Measurements from ENCODE around the gene SMG9.
"Not testable (repeated sequence)": the region's sequence is repeated elsewhere in the genome, so short reads cannot be mapped to it uniquely, and the experiment has no call there.

SMG9 gene

GRCh38 chr19:43774103-43774939 lies 19.6 kb upstream of the SMG9 start:
- ATAC-seq (ENCODE audit: low read depth), result no peak

GRCh38 chr19:43773725-43774102 lies 19.0 kb upstream of the SMG9 start:
- no peak overlapping the region for H3K27ac Mint-ChIP-seq

More at GRCh38 chr19:43774103-43774939, 19.6 kb upstream of the SMG9 start:
- H3K9me3 Mint-ChIP-seq, result no peaks in the 10 kb centered on the region
- peaks cover 36% of the 10 kb centered on the region for H3K4me1 Mint-ChIP-seq
- no peak for DNase-seq (ENCODE audit: low spot score in 2 of 2)
- peaks cover 27% of the 10 kb centered on the region for H3K36me3 Mint-ChIP-seq
- no peaks in the 10 kb centered on the region for H3K27me3 Mint-ChIP-seq
- H3K27ac Mint-ChIP-seq, result no peak overlapping the region
- H3K4me3 Mint-ChIP-seq, result no peak overlapping the region

GRCh38 chr19:43769256-43769655 lies 14.5 kb upstream of the SMG9 start:
- Mint-ChIP-seq H3K4me3 (no peak overlapping the region), H3K4me1 (peaks cover 39% of the 10 kb centered on the region), H3K27me3 (no peaks in the 10 kb centered on the region), H3K36me3 (peaks cover 35% of the 10 kb centered on the region), H3K9me3 (no peaks in the 10 kb centered on the region), H3K27ac (peak overlapping the region; percentile 55)
- no peak for DNase-seq (ENCODE audit: low spot score in 2 of 2)
- no peak for ATAC-seq (ENCODE audit: low read depth)

More at GRCh38 chr19:43773725-43774102, 19.0 kb upstream of the SMG9 start:
- no peaks in the 10 kb centered on the region for H3K9me3 Mint-ChIP-seq
- peaks cover 33% of the 10 kb centered on the region for H3K4me1 Mint-ChIP-seq
- no peak overlapping the region for H3K4me3 Mint-ChIP-seq
- ATAC-seq (ENCODE audit: low read depth) (no peak), DNase-seq (ENCODE audit: low spot score in 2 of 2) (no peak)
- H3K27me3 Mint-ChIP-seq, result no peaks in the 10 kb centered on the region
- H3K36me3 Mint-ChIP-seq, result peaks cover 33% of the 10 kb centered on the region

- Mint-ChIP-seq H3K36me3 (peaks cover 32% of the 10 kb centered on the region), H3K27me3 (no peaks in the 10 kb centered on the region), H3K4me3 (no peak overlapping the region), H3K27ac (peak overlapping the region; percentile 55), H3K9me3 (no peaks in the 10 kb centered on the region), H3K4me1 (peaks cover 43% of the 10 kb centered on the region)
- DNase-seq (ENCODE audit: low spot score in 2 of 2) (no peak), ATAC-seq (ENCODE audit: low read depth) (no peak)
Observed at GRCh38 chr19:43768273-43769050, 13.7 kb upstream of the SMG9 start.

GRCh38 chr19:43767818-43768217 lies 13.1 kb upstream of the SMG9 start:
- H3K4me1 Mint-ChIP-seq, result peaks cover 46% of the 10 kb centered on the region
- H3K4me3 Mint-ChIP-seq, result no peak overlapping the region
- DNase-seq (ENCODE audit: low spot score in 2 of 2) (no peak), ATAC-seq (ENCODE audit: low read depth) (no peak)
- H3K9me3 Mint-ChIP-seq, result no peaks in the 10 kb centered on the region
- H3K36me3 Mint-ChIP-seq, result peaks cover 29% of the 10 kb centered on the region
- H3K27ac Mint-ChIP-seq, result peak overlapping the region; percentile 88
- H3K27me3 Mint-ChIP-seq, result no peaks in the 10 kb centered on the region

GRCh38 chr19:43767316-43767715 lies 12.6 kb upstream of the SMG9 start:
- no peak for DNase-seq (ENCODE audit: low spot score in 2 of 2)
- Mint-ChIP-seq H3K27ac (peak overlapping the region; percentile 88), H3K36me3 (peaks cover 30% of the 10 kb centered on the region), H3K9me3 (no peaks in the 10 kb centered on the region), H3K4me3 (no peak overlapping the region), H3K4me1 (peaks cover 49% of the 10 kb centered on the region), H3K27me3 (no peaks in the 10 kb centered on the region)
- ATAC-seq (ENCODE audit: low read depth), result no peak

GRCh38 chr19:43766755-43767043 lies 11.9 kb upstream of the SMG9 start:
- H3K9me3 Mint-ChIP-seq, result no peaks in the 10 kb centered on the region

GRCh38 chr19:43765109-43765876 lies 10.5 kb upstream of the SMG9 start:
- H3K36me3 Mint-ChIP-seq, result peaks cover 28% of the 10 kb centered on the region
- no peaks in the 10 kb centered on the region for H3K9me3 Mint-ChIP-seq
- H3K4me1 Mint-ChIP-seq, result peaks cover 48% of the 10 kb centered on the region
- no peaks in the 10 kb centered on the region for H3K27me3 Mint-ChIP-seq
- peak overlapping the region; percentile 79 for H3K4me3 Mint-ChIP-seq
- peak; percentile 93 for ATAC-seq (ENCODE audit: low read depth)
- peak overlapping the region; percentile 88 for H3K27ac Mint-ChIP-seq
- DNase-seq (ENCODE audit: low spot score in 2 of 2), result peak in 1 of 2 donors; percentile 59

More at GRCh38 chr19:43766755-43767043, 11.9 kb upstream of the SMG9 start:
- no peak for ATAC-seq (ENCODE audit: low read depth)
- Mint-ChIP-seq H3K27me3 (no peaks in the 10 kb centered on the region), H3K36me3 (peaks cover 30% of the 10 kb centered on the region), H3K4me3 (peak overlapping the region; percentile 79), H3K4me1 (peaks cover 49% of the 10 kb centered on the region), H3K27ac (peak overlapping the region; percentile 88)
- no peak for DNase-seq (ENCODE audit: low spot score in 2 of 2)

GRCh38 chr19:43764684-43765083 lies 9.9 kb upstream of the SMG9 start:
- not testable (repeated sequence) for DNase-seq (ENCODE audit: low spot score in 2 of 2); H3K9me3 Mint-ChIP-seq; ATAC-seq (ENCODE audit: low read depth); H3K27me3 Mint-ChIP-seq
- Mint-ChIP-seq H3K4me1 (peaks cover 45% of the 10 kb centered on the region), H3K27ac (peak overlapping the region; percentile 88), H3K4me3 (peak overlapping the region; percentile 12), H3K36me3 (peaks cover 22% of the 10 kb centered on the region)

- ATAC-seq (ENCODE audit: low read depth), result no peak
- Mint-ChIP-seq H3K9me3 (no peaks in the 10 kb centered on the region), H3K4me1 (peaks cover 55% of the 10 kb centered on the region), H3K27me3 (no peaks in the 10 kb centered on the region), H3K27ac (peak overlapping the region; percentile 78), H3K36me3 (peaks cover 14% of the 10 kb centered on the region), H3K4me3 (no peak overlapping the region)
- no peak for DNase-seq (ENCODE audit: low spot score in 2 of 2)
Observed at GRCh38 chr19:43763473-43763939, 8.7 kb upstream of the SMG9 start.

GRCh38 chr19:43762814-43763213 lies 8.1 kb upstream of the SMG9 start:
- Mint-ChIP-seq H3K27me3 (no peaks in the 10 kb centered on the region), H3K27ac (peak overlapping the region; percentile 78), H3K36me3 (peaks cover 12% of the 10 kb centered on the region), H3K4me3 (no peak overlapping the region), H3K9me3 (no peaks in the 10 kb centered on the region), H3K4me1 (peaks cover 57% of the 10 kb centered on the region)
- ATAC-seq (ENCODE audit: low read depth), result no peak
- DNase-seq (ENCODE audit: low spot score in 2 of 2), result no peak

- ATAC-seq (ENCODE audit: low read depth), result no peak
- H3K4me1 Mint-ChIP-seq, result peaks cover 50% of the 10 kb centered on the region
- H3K27me3 Mint-ChIP-seq, result no peaks in the 10 kb centered on the region
- H3K9me3 Mint-ChIP-seq, result no peaks in the 10 kb centered on the region
- DNase-seq (ENCODE audit: low spot score in 2 of 2), result no peak
- peaks cover 2% of the 10 kb centered on the region for H3K36me3 Mint-ChIP-seq
- H3K27ac Mint-ChIP-seq, result no peak overlapping the region
- H3K4me3 Mint-ChIP-seq, result no peak overlapping the region
Observed at GRCh38 chr19:43760941-43761340, 6.2 kb upstream of the SMG9 start.

- no peaks in the 10 kb centered on the region for H3K27me3 Mint-ChIP-seq
- no peak for ATAC-seq (ENCODE audit: low read depth)
- no peak overlapping the region for H3K4me3 Mint-ChIP-seq
- H3K4me1 Mint-ChIP-seq, result peaks cover 44% of the 10 kb centered on the region
- H3K27ac Mint-ChIP-seq, result peak overlapping the region; percentile 85
- no peaks in the 10 kb centered on the region for H3K9me3 Mint-ChIP-seq
- DNase-seq (ENCODE audit: low spot score in 2 of 2), result no peak
- H3K36me3 Mint-ChIP-seq, result peaks cover 2% of the 10 kb centered on the region
Observed at GRCh38 chr19:43759515-43759914, 4.8 kb upstream of the SMG9 start.
